HG03469 (cell line): ENCODE data around the gene SMIM32.

Experiments used
- ATAC-seq: cut with Tn5 transposase; IDR thresholded peaks from one replicate; pipeline ENCODE4 v1.9.1; 2021; ENCODE audit warnings: mild to moderate bottlenecking, moderate library complexity, moderate number of reproducible peaks; ENCODE audit not compliant: unreplicated experiment

SMIM32 gene

GRCh38 chr5:136208916-136209315, 16.0 kb upstream of the SMIM32 start:
- no peak for ATAC-seq

GRCh38 chr5:136207631-136208030, 14.7 kb upstream of the SMIM32 start:
- no peak for ATAC-seq

GRCh38 chr5:136206361-136206760, 13.4 kb upstream of the SMIM32 start:
- no peak for ATAC-seq

- no peak for ATAC-seq
Observed at GRCh38 chr5:136205941-136206340, 13.0 kb upstream of the SMIM32 start.

- no peak for ATAC-seq
Observed at GRCh38 chr5:136205061-136205702, 12.2 kb upstream of the SMIM32 start.

GRCh38 chr5:136203303-136203922, 10.5 kb upstream of the SMIM32 start:
- no peak for ATAC-seq

GRCh38 chr5:136202469-136203205, 9.7 kb upstream of the SMIM32 start:
- ATAC-seq = no peak

- ATAC-seq = no peak
Observed at GRCh38 chr5:136201870-136202269, 8.9 kb upstream of the SMIM32 start.

GRCh38 chr5:136200761-136201160, 7.8 kb upstream of the SMIM32 start:
- no peak for ATAC-seq

GRCh38 chr5:136200130-136200529, 7.2 kb upstream of the SMIM32 start:
- no peak for ATAC-seq

GRCh38 chr5:136199408-136199807, 6.4 kb upstream of the SMIM32 start:
- no peak for ATAC-seq

- ATAC-seq = no peak
Observed at GRCh38 chr5:136198453-136198852, 5.5 kb upstream of the SMIM32 start.

GRCh38 chr5:136197462-136198142, 4.6 kb upstream of the SMIM32 start:
- no peak for ATAC-seq

- ATAC-seq = no peak
Observed at GRCh38 chr5:136195971-136196820, 3.2 kb upstream of the SMIM32 start.

GRCh38 chr5:136194576-136194975, 1.6 kb upstream of the SMIM32 start:
- ATAC-seq = no peak

- no peak for ATAC-seq
Observed at GRCh38 chr5:136193322-136193935, 467 bp upstream of the SMIM32 start.

- no peak for ATAC-seq
Observed at GRCh38 chr5:136192015-136192525, 892 bp downstream of the SMIM32 start.

- ATAC-seq = no peak
Observed at GRCh38 chr5:136191304-136192014, 1.5 kb downstream of the SMIM32 start.

- no peak for ATAC-seq
Observed at GRCh38 chr5:136190904-136191303, 2.1 kb downstream of the SMIM32 start.
